GM11168 (cell line): ENCODE results near the gene CAPN1.
"Not testable (repeated sequence)": the region's sequence is repeated elsewhere in the genome, so short reads cannot be mapped to it uniquely, and the experiment has no call there.

ENCODE experiments used
- in situ Hi-C: fragments of 300-500 bp; cut with MboI; formaldehyde crosslinking; loops from one replicate; pipeline ENCODE4 v1.12.0; 2022; ENCODE audit warnings: low sequenced_read_pairs; ENCODE audit not compliant: unreplicated experiment

The CAPN1 gene

GRCh38 chr11:65157336-65157735 lies 24.4 kb upstream of the CAPN1 start:
- in situ Hi-C loops = no loop called here

GRCh38 chr11:65159012-65159411 lies 22.7 kb upstream of the CAPN1 start:
- in situ Hi-C loops = no loop called here

GRCh38 chr11:65160643-65161042 lies 21.1 kb upstream of the CAPN1 start:
- in situ Hi-C loops = no loop called here

GRCh38 chr11:65163684-65164083 lies 18.0 kb upstream of the CAPN1 start:
- in situ Hi-C loops = no loop called here

GRCh38 chr11:65165410-65166317 lies 16.1 kb upstream of the CAPN1 start:
- in situ Hi-C loops = no loop called here

GRCh38 chr11:65166893-65167292 lies 14.8 kb upstream of the CAPN1 start:
- in situ Hi-C loops = no loop called here

- in situ Hi-C loops = no loop called here
These were observed 14.1 kb upstream of the CAPN1 start for GRCh38 chr11:65167656-65168055.

- in situ Hi-C loops = no loop called here
These were observed 12.5 kb upstream of the CAPN1 start for GRCh38 chr11:65169164-65169641.

- in situ Hi-C loops = no loop called here
These were observed 11.6 kb upstream of the CAPN1 start, which contains the start of gene SPDYC for GRCh38 chr11:65170058-65170534. Gene SPDYC, plus strand, starts transcription at chr11:65170233. Its CDS starts 1,125 bp downstream, at chr11:65171358.

- in situ Hi-C loops = no loop called here
These were observed 9.1 kb upstream of the CAPN1 start for GRCh38 chr11:65172600-65172999.

- in situ Hi-C loops = not testable (repeated sequence)
These were observed 7.1 kb upstream of the CAPN1 start for GRCh38 chr11:65174571-65175010.

GRCh38 chr11:65180877-65181568 lies 705 bp upstream of the CAPN1 start:
- in situ Hi-C loops = no loop called here

- in situ Hi-C loops = no loop called here
These were observed 786 bp downstream of the CAPN1 start for GRCh38 chr11:65182258-65183170.

- in situ Hi-C loops = no loop called here
These were observed 1.6 kb downstream of the CAPN1 start for GRCh38 chr11:65183201-65183891.

- in situ Hi-C loops = no loop called here
These were observed 2.4 kb downstream of the CAPN1 start for GRCh38 chr11:65184146-65184545.

GRCh38 chr11:65185171-65185570 lies 3.4 kb downstream of the CAPN1 start:
- in situ Hi-C loops = no loop called here

- in situ Hi-C loops = no loop called here
These were observed 4.2 kb downstream of the CAPN1 start for GRCh38 chr11:65185869-65186341.

- in situ Hi-C loops = no loop called here
These were observed 5.0 kb downstream of the CAPN1 start for GRCh38 chr11:65186701-65187100.

GRCh38 chr11:65187146-65187675 lies 5.5 kb downstream of the CAPN1 start:
- in situ Hi-C loops = no loop called here
